Activated CD4-positive, alpha-beta T cell treated with anti-CD3 and anti-CD28 coated beads for 36 hours (primary cell): ENCODE measurements around the gene CFAP97. TPM values are rescaled to one million over a fixed set of nuclear protein-coding genes. Genes with fewer than 3 reads are reported as not detected.
"Not testable (repeated sequence)": the region's sequence is repeated elsewhere in the genome, so short reads cannot be mapped to it uniquely, and the experiment has no call there.

ENCODE experiments used
- ATAC-seq: fragments of 200-7000 bp; cut with Tn5 transposase; one replicate; pipeline ENCODE4 v1.10.0; 2021; ENCODE audit warnings: mild to moderate bottlenecking, moderate library complexity
- CTCF ChIA-PET: fragments of 350-600 bp; sonication (Branson Sonifier 250); formaldehyde crosslinking; loops from one replicate; lab custom pipeline; 2021; ENCODE audit warnings: antibody characterized with exemption; lab: Charles Lee
- POLR2A ChIA-PET: fragments of 350-600 bp; sonication (Branson Sonifier 250); formaldehyde crosslinking; loops from one replicate; lab custom pipeline; 2021; ENCODE audit warnings: antibody characterized with exemption, inconsistent platforms; lab: Charles Lee
- DNase-seq: peaks from one replicate; pipeline ENCODE4 v3.0.0-alpha.2; 2020
- H3K27ac Mint-ChIP-seq: one replicate; pipeline ENCODE4 v1.8.0; 2021; ENCODE audit warnings: mixed read lengths
- H3K27me3 Mint-ChIP-seq: one replicate; pipeline ENCODE4 v1.8.0; 2021; ENCODE audit warnings: mixed read lengths
- H3K36me3 Mint-ChIP-seq: one replicate; pipeline ENCODE4 v1.8.0; 2021; ENCODE audit warnings: low read depth, mixed read lengths
- H3K4me1 Mint-ChIP-seq: one replicate; pipeline ENCODE4 v1.8.0; 2021; ENCODE audit warnings: mixed read lengths
- H3K4me3 Mint-ChIP-seq: one replicate; pipeline ENCODE4 v1.8.0; 2021; ENCODE audit warnings: mild to moderate bottlenecking, moderate library complexity, mixed read lengths
- H3K9me3 Mint-ChIP-seq: one replicate; pipeline ENCODE4 v1.8.0; 2021; ENCODE audit warnings: low read depth, mixed read lengths
- intact Hi-C, 2 experiments: fragments of 100-400 bp; cut with DNase I in 1 of 2; cut with micrococcal nuclease in 1 of 2; formaldehyde crosslinking; loops; one replicate each; pipeline versions ENCODE4 v1.14.2 to v1.15.1; 2022 to 2024; cut with DNase I, micrococcal nuclease
- total RNA-seq, 2 experiments: library from RNA; stranded (reverse); gene quantifications; one replicate each; pipeline ENCODE4 v1.2.3, GENCODE V29; 2021

Gene CFAP97
- total RNA-seq, 2 experiments from 2014 or later = 54.6 to 81.8 TPM

GRCh38 chr4:185210102-185210981 is 6.5 kb upstream of the CFAP97 start:
- Mint-ChIP-seq H3K36me3 (no peaks in the 10 kb centered on the region), H3K4me3 (peak overlapping the region; percentile 89), H3K4me1 (peaks cover 25% of the 10 kb centered on the region), H3K27me3 (peaks cover 2% of the 10 kb centered on the region), H3K9me3 (no peaks in the 10 kb centered on the region), H3K27ac (peak overlapping the region; percentile 67)
- ChIA-PET CTCF (interaction anchor here (0.8 to 1.6 kb wide), 4 partner anchors 16 to 387 kb away, joined by 3 to 5 read pairs (median 3); no protein-coding TSS in a partner anchor), POLR2A (no interaction called here)
- DNase-seq (peak; percentile 71), ATAC-seq (peak; percentile 57)
- intact Hi-C loops = loop anchor here in 1 of 2 experiments (5.0 kb wide), 1 partner anchor 37 kb away; no protein-coding TSS in a partner anchor

GRCh38 chr4:185209852-185210101 is 6.0 kb upstream of the CFAP97 start:
- H3K27ac Mint-ChIP-seq, DNase-seq, H3K27me3 Mint-ChIP-seq, ATAC-seq, POLR2A ChIA-PET, H3K36me3 Mint-ChIP-seq, H3K9me3 Mint-ChIP-seq: not testable (repeated sequence)
- intact Hi-C loops = loop anchor here (1.0 to 5.0 kb wide), 5 partner anchors 37 to 383 kb away; partner anchors contain the start of genes CCDC110 (in 2 of the 2) and ANKRD37 (in 1 of the 2)
- H3K4me3 Mint-ChIP-seq = peak overlapping the region; percentile 89
- H3K4me1 Mint-ChIP-seq = peaks cover 30% of the 10 kb centered on the region
- CTCF ChIA-PET = interaction anchor here (1.0 to 1.6 kb wide), 2 partner anchors 16 to 36 kb away, joined by 3 to 5 read pairs; no protein-coding TSS in a partner anchor

GRCh38 chr4:185209031-185209851 is 5.4 kb upstream of the CFAP97 start, which contains the start of gene SNX25:
TSS of gene SNX25 (plus strand) at chr4:185209598. CDS start at chr4:185209827, 229 bp downstream.
- CTCF ChIA-PET = interaction anchor here (1.0 to 1.6 kb wide), 3 partner anchors 17 to 37 kb away, joined by 3 to 5 read pairs (median 4); no protein-coding TSS in a partner anchor
- peak; percentile 93 for DNase-seq
- H3K36me3 Mint-ChIP-seq = no peaks in the 10 kb centered on the region

GRCh38 chr4:185207466-185207865 is 3.7 kb upstream of the CFAP97 start:
- peaks cover 1% of the 10 kb centered on the region for H3K36me3 Mint-ChIP-seq
- POLR2A ChIA-PET = interaction anchor here (0.9 kb wide), 1 partner anchor 476 kb away, joined by 3 read pairs; no protein-coding TSS in a partner anchor

More at GRCh38 chr4:185209031-185209851, 5.4 kb upstream of the CFAP97 start, which contains the start of gene SNX25:
- POLR2A ChIA-PET = no interaction called here
- Mint-ChIP-seq H3K27ac (peak within 1 kb of the TSS; percentile 78), H3K27me3 (peaks cover 2% of the 10 kb centered on the region), H3K9me3 (no peaks in the 10 kb centered on the region), H3K4me1 (peaks cover 35% of the 10 kb centered on the region), H3K4me3 (peak within 1 kb of the TSS; percentile 89)
- intact Hi-C loops = loop anchor here (1.0 to 2.0 kb wide), 4 partner anchors 38 to 382 kb away; partner anchors contain the start of genes CCDC110 (in 2 of the 2) and ANKRD37 (in 1 of the 2)
- peak; percentile 90 for ATAC-seq

GRCh38 chr4:185205697-185206342 is 2.0 kb upstream of the CFAP97 start:
- H3K27ac Mint-ChIP-seq = no peak overlapping the region
- intact Hi-C loops = no loop called here
- H3K4me1 Mint-ChIP-seq = peaks cover 40% of the 10 kb centered on the region
- H3K27me3 Mint-ChIP-seq = no peaks in the 10 kb centered on the region
- peaks cover 11% of the 10 kb centered on the region for H3K36me3 Mint-ChIP-seq
- H3K4me3 Mint-ChIP-seq = no peak overlapping the region
- ChIA-PET POLR2A (no interaction called here), CTCF (no interaction called here)
- no peak for ATAC-seq
- no peak for DNase-seq
- H3K9me3 Mint-ChIP-seq = no peaks in the 10 kb centered on the region

More at GRCh38 chr4:185207466-185207865, 3.7 kb upstream of the CFAP97 start:
- Mint-ChIP-seq H3K27ac (no peak overlapping the region), H3K9me3 (no peaks in the 10 kb centered on the region), H3K4me3 (no peak overlapping the region), H3K4me1 (peaks cover 39% of the 10 kb centered on the region), H3K27me3 (peaks cover 2% of the 10 kb centered on the region)
- intact Hi-C loops = no loop called here
- DNase-seq = no peak
- no peak for ATAC-seq
- CTCF ChIA-PET = interaction anchor here (0.7 to 1.0 kb wide), 2 partner anchors 24 to 920 kb away, joined by 3 read pairs; no protein-coding TSS in a partner anchor

GRCh38 chr4:185205073-185205472 is 1.3 kb upstream of the CFAP97 start:
- DNase-seq, H3K9me3 Mint-ChIP-seq, H3K27me3 Mint-ChIP-seq, ATAC-seq, intact Hi-C loops: not testable (repeated sequence)
- Mint-ChIP-seq H3K4me3 (peak overlapping the region; percentile 94), H3K4me1 (peaks cover 42% of the 10 kb centered on the region), H3K36me3 (peaks cover 15% of the 10 kb centered on the region), H3K27ac (peak overlapping the region; percentile 9)
- ChIA-PET POLR2A (interaction anchor here (0.7 kb wide), 1 partner anchor 11 kb away, joined by 5 read pairs; no protein-coding TSS in a partner anchor), CTCF (interaction anchor here (0.6 kb wide), 1 partner anchor 936 kb away, joined by 3 read pairs; no protein-coding TSS in a partner anchor)

GRCh38 chr4:185204238-185204910 is 574 bp upstream of the CFAP97 start:
- POLR2A ChIA-PET = interaction anchor here (0.7 kb wide), 2 partner anchors 12 to 289 kb away, joined by 3 to 5 read pairs; no protein-coding TSS in a partner anchor
- ATAC-seq (no peak), DNase-seq (no peak)
- CTCF ChIA-PET = interaction anchor here (0.6 to 0.9 kb wide), 4 partner anchors 48 to 1686 kb away, joined by 3 to 5 read pairs (median 3); no protein-coding TSS in a partner anchor
- H3K4me1 Mint-ChIP-seq = peaks cover 46% of the 10 kb centered on the region
- intact Hi-C loops = loop anchor here (1.0 to 5.0 kb wide), 7 partner anchors 61 to 1702 kb away; partner anchors contain the start of genes ANKRD37 (in 1 of the 2), CASP3 (in 1 of the 2), CENPU (in 1 of the 2) and PRIMPOL (in 1 of the 2)
- H3K4me3 Mint-ChIP-seq = peak overlapping the region; percentile 94
- H3K36me3 Mint-ChIP-seq = peaks cover 21% of the 10 kb centered on the region
- H3K27ac Mint-ChIP-seq = peak overlapping the region; percentile 87
- H3K27me3 Mint-ChIP-seq = no peaks in the 10 kb centered on the region
- H3K9me3 Mint-ChIP-seq = no peaks in the 10 kb centered on the region

GRCh38 chr4:185202984-185203485 is 765 bp downstream of the CFAP97 start:
- Mint-ChIP-seq H3K36me3 (peaks cover 24% of the 10 kb centered on the region), H3K4me3 (peak overlapping the region; percentile 94), H3K27me3 (no peaks in the 10 kb centered on the region), H3K9me3 (no peaks in the 10 kb centered on the region), H3K4me1 (peaks cover 41% of the 10 kb centered on the region), H3K27ac (peak overlapping the region; percentile 97)
- ATAC-seq (peak; percentile 6), DNase-seq (peak; percentile 35)
- ChIA-PET POLR2A (no interaction called here), CTCF (interaction anchor here (3.3 kb wide), 1 partner anchor 19 kb away, joined by 20 read pairs; no protein-coding TSS in a partner anchor)
- intact Hi-C loops = loop anchor here (1.0 to 5.0 kb wide), 7 partner anchors 60 to 1701 kb away; partner anchors contain the start of genes ANKRD37 (in 1 of the 2), CASP3 (in 1 of the 2), IRF2 (in 1 of the 2) and PRIMPOL (in 1 of the 2)
